Neural crest cell (in vitro differentiated cells): ENCODE results near the gene ATF3. TPM values are rescaled to one million over a fixed set of nuclear protein-coding genes. Genes with fewer than 3 reads are reported as not detected.

Experiments
- DNase-seq: peaks from one replicate; pipeline ENCODE4 v3.0.0; 2021; ENCODE audit warnings: low read depth, mixed read lengths, low spot score
- H3K27ac Mint-ChIP-seq: one replicate; pipeline ENCODE4 v1.8.0; 2021; ENCODE audit warnings: mild to moderate bottlenecking, mixed read lengths; ENCODE audit not compliant: unreplicated experiment
- H3K27me3 Mint-ChIP-seq: 2 replicates; pipeline ENCODE4 v1.8.0; 2021; ENCODE audit warnings: low read depth, mild to moderate bottlenecking, mixed read lengths
- H3K36me3 Mint-ChIP-seq: 2 replicates; pipeline ENCODE4 v1.8.0; 2021; ENCODE audit warnings: low read depth, mild to moderate bottlenecking, mixed read lengths
- H3K4me1 Mint-ChIP-seq: 2 replicates; pipeline ENCODE4 v1.8.0; 2021; ENCODE audit warnings: mixed read lengths
- H3K4me3 Mint-ChIP-seq: one replicate; pipeline ENCODE4 v1.8.0; 2021; ENCODE audit warnings: mild to moderate bottlenecking, mixed read lengths
- H3K9me3 Mint-ChIP-seq: 2 replicates; pipeline ENCODE4 v1.8.0; 2021; ENCODE audit warnings: mixed read lengths
- total RNA-seq: library from RNA; stranded (reverse); gene quantifications from 2 replicates; pipeline ENCODE4 v1.2.1, GENCODE V29; 2021
- TF ChIP-seq, protein P1 (sequence below): fragments of 200-600 bp; sonication (generic); conservative IDR thresholded peaks from 2 replicates; pipeline ENCODE4 v1.5.0; 2021; ENCODE audit warnings: antibody characterized with exemption, mild to moderate bottlenecking

ATF3 gene
- total RNA-seq, 1 donor from 2014 or later: 10.3 TPM

DNA sequence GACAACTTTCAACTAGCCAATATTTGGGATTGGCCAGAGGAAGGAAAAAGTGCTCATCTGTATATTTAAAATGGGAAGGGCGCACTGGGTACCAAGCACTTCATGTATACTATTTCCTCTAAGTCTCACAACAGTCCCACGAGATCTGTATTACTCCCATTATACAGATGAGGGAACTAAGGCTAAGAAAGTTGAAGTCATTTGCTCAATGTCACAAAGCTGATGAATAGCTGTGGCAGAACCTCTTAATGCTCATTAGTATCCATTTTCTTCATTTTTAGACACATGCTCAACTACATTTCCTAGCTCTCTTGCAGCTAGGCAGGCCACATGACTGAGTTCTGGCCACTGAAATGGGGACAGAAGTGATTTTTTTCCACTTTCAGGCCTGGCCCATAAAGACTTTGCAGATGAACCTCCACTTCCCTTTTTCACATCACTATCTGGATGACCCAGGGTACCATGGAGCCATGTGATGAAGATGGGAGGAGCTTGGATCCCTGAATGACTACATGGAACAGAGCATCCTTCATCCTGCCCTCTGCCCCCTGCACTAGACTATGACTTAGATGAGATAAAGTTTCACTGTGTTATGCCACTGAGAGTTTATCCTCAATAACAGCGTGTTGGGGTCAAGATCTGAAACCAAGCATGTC is 31.8 kb downstream of the ATF3 start:
- Mint-ChIP-seq H3K4me1 (peaks cover 3% of the 10 kb centered on the region), H3K36me3 (no peaks in the 10 kb centered on the region)

DNA sequence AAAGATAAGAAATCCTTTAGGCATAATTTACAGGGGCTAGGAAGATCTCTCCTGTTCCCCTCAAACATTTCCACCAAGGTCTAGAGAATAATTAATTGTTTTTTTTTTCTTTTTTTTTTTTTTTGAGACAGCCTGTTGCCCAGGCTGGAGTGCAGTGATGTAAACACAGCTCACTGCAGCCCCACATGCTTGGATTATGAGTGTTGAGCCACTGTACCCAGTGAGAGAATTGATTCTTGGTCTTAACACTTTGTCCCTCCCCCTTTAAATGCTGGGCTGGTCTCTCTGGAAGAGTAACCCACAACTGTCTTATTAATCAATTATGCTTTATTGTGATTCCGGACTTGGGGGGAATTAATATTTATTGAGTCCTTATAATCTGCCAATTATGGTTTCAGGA is 33.4 kb downstream of the ATF3 start:
- Mint-ChIP-seq H3K4me1 (peaks cover 8% of the 10 kb centered on the region), H3K36me3 (no peaks in the 10 kb centered on the region), H3K9me3 (no peaks in the 10 kb centered on the region), H3K27ac (no peak overlapping the region), H3K4me3 (no peak overlapping the region), H3K27me3 (peaks cover 5% of the 10 kb centered on the region)
- TF ChIP-seq, protein P1, sequence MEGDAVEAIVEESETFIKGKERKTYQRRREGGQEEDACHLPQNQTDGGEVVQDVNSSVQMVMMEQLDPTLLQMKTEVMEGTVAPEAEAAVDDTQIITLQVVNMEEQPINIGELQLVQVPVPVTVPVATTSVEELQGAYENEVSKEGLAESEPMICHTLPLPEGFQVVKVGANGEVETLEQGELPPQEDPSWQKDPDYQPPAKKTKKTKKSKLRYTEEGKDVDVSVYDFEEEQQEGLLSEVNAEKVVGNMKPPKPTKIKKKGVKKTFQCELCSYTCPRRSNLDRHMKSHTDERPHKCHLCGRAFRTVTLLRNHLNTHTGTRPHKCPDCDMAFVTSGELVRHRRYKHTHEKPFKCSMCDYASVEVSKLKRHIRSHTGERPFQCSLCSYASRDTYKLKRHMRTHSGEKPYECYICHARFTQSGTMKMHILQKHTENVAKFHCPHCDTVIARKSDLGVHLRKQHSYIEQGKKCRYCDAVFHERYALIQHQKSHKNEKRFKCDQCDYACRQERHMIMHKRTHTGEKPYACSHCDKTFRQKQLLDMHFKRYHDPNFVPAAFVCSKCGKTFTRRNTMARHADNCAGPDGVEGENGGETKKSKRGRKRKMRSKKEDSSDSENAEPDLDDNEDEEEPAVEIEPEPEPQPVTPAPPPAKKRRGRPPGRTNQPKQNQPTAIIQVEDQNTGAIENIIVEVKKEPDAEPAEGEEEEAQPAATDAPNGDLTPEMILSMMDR: no peak
- no peak for DNase-seq

More for the DNA sequence above, 31.8 kb downstream of the ATF3 start:
- H3K9me3 Mint-ChIP-seq: no peaks in the 10 kb centered on the region
- H3K27ac Mint-ChIP-seq: no peak overlapping the region
- H3K4me3 Mint-ChIP-seq: no peak overlapping the region
- TF ChIP-seq, protein P1: no peak
- peaks cover 5% of the 10 kb centered on the region for H3K27me3 Mint-ChIP-seq
- no peak for DNase-seq

DNA sequence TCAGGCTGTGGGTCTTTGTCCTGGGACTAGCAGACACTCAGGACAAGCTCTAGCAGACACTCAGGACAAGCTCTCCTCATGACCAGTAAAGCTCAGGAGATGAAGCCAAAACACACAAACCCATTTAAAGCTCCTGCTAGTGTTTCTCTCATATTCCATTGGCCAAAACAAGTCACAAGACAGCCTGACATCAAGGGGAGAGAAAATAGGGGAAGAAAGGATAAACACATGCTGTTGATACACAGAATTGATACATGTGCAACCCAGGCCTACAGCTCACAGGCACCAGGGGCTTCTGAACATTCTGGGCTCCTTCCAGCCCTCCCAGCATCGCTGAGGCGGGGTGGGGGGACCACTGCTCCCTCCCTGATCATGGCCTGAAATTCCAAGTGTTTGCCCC is 35.3 kb downstream of the ATF3 start:
- DNase-seq: no peak
- TF ChIP-seq, protein P1: no peak
- peaks cover 8% of the 10 kb centered on the region for H3K4me1 Mint-ChIP-seq
- H3K27ac Mint-ChIP-seq: no peak overlapping the region
- H3K27me3 Mint-ChIP-seq: peaks cover 4% of the 10 kb centered on the region
- no peak overlapping the region for H3K4me3 Mint-ChIP-seq
- no peaks in the 10 kb centered on the region for H3K36me3 Mint-ChIP-seq
- H3K9me3 Mint-ChIP-seq: no peaks in the 10 kb centered on the region

DNA sequence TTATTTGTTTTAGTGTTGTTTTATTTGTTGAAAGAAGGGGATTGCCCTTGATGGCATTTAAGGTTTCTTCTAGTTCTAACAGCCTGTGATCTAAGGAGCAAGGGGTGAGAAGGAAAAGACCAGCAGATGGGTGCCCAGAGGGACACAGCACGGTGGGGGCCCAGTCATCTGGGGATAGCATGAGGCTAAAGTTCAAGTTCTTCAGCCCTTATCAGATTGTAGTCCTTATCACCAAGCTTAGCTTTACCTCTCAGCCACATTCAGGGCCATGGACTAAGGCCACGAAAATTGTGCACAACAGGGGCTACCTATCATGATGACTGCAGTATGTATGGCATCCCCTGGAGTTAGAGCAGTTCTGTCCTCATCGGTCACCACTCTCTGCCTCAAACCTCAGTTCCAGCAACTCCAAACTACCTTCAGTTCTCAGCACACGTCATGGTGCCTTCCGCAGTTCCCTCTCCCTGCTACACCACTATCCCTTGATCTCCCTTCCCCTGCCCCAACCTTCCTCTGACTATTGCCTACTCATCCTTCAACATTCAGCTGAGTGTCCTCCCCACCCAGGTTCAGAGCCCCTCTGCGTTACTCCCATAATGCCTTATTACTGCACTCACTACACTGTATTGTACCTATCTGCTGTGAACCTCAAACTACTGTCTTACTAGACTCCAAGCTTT is 36.4 kb downstream of the ATF3 start:
- H3K27ac Mint-ChIP-seq: no peak overlapping the region

GRCh38 chr1:212645546-212646543 is 37.3 kb downstream of the ATF3 start:
- DNase-seq: no peak

More for the DNA sequence above, 36.4 kb downstream of the ATF3 start:
- no peak for DNase-seq
- no peaks in the 10 kb centered on the region for H3K27me3 Mint-ChIP-seq
- no peaks in the 10 kb centered on the region for H3K9me3 Mint-ChIP-seq
- no peak overlapping the region for H3K4me3 Mint-ChIP-seq
- TF ChIP-seq, protein P1: no peak
- H3K36me3 Mint-ChIP-seq: no peaks in the 10 kb centered on the region
- peaks cover 8% of the 10 kb centered on the region for H3K4me1 Mint-ChIP-seq

More at GRCh38 chr1:212645546-212646543, 37.3 kb downstream of the ATF3 start:
- H3K27me3 Mint-ChIP-seq: no peaks in the 10 kb centered on the region
- H3K9me3 Mint-ChIP-seq: no peaks in the 10 kb centered on the region
- TF ChIP-seq, protein P1: no peak
- H3K27ac Mint-ChIP-seq: no peak overlapping the region
- peaks cover 8% of the 10 kb centered on the region for H3K4me1 Mint-ChIP-seq
- H3K36me3 Mint-ChIP-seq: no peaks in the 10 kb centered on the region
- no peak overlapping the region for H3K4me3 Mint-ChIP-seq
